GM12801 (cell line): Measurements from ENCODE around the gene ZNF683.

Experiments
- TF ChIP-seq, protein P1 (sequence below): IDR thresholded peaks from one replicate; pipeline ENCODE4 v1.5.1; 2011; ENCODE audit warnings: control low read depth; ENCODE audit not compliant: insufficient read length; ENCODE audit errors: extremely low read depth

Gene ZNF683

GRCh38 chr1:26354972-26355371, 17.6 kb downstream of the ZNF683 start:
- TF ChIP-seq, protein P1, sequence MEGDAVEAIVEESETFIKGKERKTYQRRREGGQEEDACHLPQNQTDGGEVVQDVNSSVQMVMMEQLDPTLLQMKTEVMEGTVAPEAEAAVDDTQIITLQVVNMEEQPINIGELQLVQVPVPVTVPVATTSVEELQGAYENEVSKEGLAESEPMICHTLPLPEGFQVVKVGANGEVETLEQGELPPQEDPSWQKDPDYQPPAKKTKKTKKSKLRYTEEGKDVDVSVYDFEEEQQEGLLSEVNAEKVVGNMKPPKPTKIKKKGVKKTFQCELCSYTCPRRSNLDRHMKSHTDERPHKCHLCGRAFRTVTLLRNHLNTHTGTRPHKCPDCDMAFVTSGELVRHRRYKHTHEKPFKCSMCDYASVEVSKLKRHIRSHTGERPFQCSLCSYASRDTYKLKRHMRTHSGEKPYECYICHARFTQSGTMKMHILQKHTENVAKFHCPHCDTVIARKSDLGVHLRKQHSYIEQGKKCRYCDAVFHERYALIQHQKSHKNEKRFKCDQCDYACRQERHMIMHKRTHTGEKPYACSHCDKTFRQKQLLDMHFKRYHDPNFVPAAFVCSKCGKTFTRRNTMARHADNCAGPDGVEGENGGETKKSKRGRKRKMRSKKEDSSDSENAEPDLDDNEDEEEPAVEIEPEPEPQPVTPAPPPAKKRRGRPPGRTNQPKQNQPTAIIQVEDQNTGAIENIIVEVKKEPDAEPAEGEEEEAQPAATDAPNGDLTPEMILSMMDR = no peak

GRCh38 chr1:26353976-26354820, 18.4 kb downstream of the ZNF683 start, which contains the start of gene CRYBG2:
CRYBG2 (minus strand) TSS chr1:26354130; CDS start chr1:26346657, 7,473 bp downstream.
- TF ChIP-seq, protein P1 = no peak

DNA sequence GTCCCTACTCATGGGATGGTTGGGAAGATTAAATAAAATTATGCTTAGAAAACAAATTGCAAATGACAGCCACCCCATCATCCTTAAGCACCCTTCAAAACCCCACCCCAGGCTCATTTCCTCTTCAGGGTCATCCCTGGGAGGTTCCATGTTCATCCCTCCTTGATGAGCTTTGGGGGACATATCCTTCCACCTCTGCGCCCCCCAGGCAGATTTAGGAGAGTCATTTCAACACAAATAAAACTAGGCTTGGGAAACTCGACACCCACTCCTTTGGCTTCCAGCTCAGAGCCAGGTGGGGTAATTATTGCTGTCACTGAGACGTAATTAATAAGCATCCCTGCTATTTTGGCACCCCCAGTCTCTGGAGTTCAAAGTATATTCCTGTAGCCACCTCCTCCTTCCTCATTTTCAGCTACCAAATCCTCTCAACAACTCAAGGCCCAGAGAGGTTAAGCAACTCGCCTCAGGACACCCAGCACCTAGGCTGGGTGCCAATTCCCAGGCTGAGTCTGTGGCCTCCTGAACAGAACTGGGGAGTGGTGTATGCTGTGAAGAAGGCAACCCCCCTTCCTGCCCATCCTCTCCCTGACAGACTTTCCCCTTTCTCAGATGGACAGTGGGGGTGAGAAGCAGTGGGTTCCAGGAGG, 19.2 kb downstream of the ZNF683 start:
- TF ChIP-seq, protein P1 = no peak

DNA sequence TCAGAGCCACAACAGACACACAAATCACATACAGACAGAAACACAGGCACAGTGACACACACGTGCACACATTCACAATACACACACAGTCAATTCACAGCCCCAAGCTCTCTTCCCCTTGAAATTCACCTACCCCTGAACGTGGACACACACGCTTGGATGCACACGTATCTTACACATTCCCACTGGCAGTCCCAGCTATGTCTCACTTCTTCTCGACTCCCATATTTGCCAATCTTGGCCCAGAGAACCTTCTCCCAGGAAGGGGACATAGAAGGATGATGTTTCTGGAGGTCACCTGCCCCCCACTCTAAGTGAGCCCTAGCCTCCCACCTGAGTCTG, 20.2 kb downstream of the ZNF683 start:
- TF ChIP-seq, protein P1 = no peak

- TF ChIP-seq, protein P1 = no peak
Observed at GRCh38 chr1:26351590-26352337, 20.8 kb downstream of the ZNF683 start.

- TF ChIP-seq, protein P1 = no peak
Observed at GRCh38 chr1:26350701-26351589, 21.6 kb downstream of the ZNF683 start.
